IPS DF 4.7 (cell line): ENCODE results near the gene USP49.
A peak's percentile ranks its signal among the peaks of the same experiment; 100 is the strongest.

Experiments
- DNase-seq: peaks from one replicate; pipeline ENCODE4 v3.0.0-alpha.2; 2013; ENCODE audit warnings: low spot score; ENCODE audit errors: extremely low read depth

Gene USP49

GRCh38 chr6:41877051-41877680 is 18.0 kb downstream of the USP49 start:
- no peak for DNase-seq

- no peak for DNase-seq
Measured at GRCh38 chr6:41874741-41875140, 20.4 kb downstream of the USP49 start.

- no peak for DNase-seq
Measured at GRCh38 chr6:41872147-41872546, 23.0 kb downstream of the USP49 start.

- DNase-seq = no peak
Measured at GRCh38 chr6:41871691-41872090, 23.5 kb downstream of the USP49 start.

GRCh38 chr6:41859356-41859755 is 35.8 kb downstream of the USP49 start:
- no peak for DNase-seq

- DNase-seq = no peak
Measured at GRCh38 chr6:41858703-41859102, 36.5 kb downstream of the USP49 start.

- DNase-seq = no peak
Measured at GRCh38 chr6:41850861-41851260, 44.3 kb downstream of the USP49 start.

- DNase-seq = peak; percentile 36
Measured at GRCh38 chr6:41846666-41847237, 48.4 kb downstream of the USP49 start.

GRCh38 chr6:41843178-41843577 is 52.0 kb downstream of the USP49 start:
- no peak for DNase-seq

GRCh38 chr6:41840326-41840725 is 54.8 kb downstream of the USP49 start:
- no peak for DNase-seq

- DNase-seq = no peak
Measured at GRCh38 chr6:41836660-41837052, 58.5 kb downstream of the USP49 start.

- DNase-seq = no peak
Measured at GRCh38 chr6:41836022-41836659, 59.0 kb downstream of the USP49 start.

GRCh38 chr6:41832263-41832662 is 62.9 kb downstream of the USP49 start:
- no peak for DNase-seq

- DNase-seq = no peak
Measured at GRCh38 chr6:41826343-41827022, 68.7 kb downstream of the USP49 start.

- DNase-seq = no peak
Measured at GRCh38 chr6:41824571-41825569, 70.3 kb downstream of the USP49 start.

GRCh38 chr6:41823178-41823577 is 72.0 kb downstream of the USP49 start:
- DNase-seq = no peak

- DNase-seq = no peak
Measured at GRCh38 chr6:41822021-41822420, 73.2 kb downstream of the USP49 start.

- no peak for DNase-seq
Measured at GRCh38 chr6:41821266-41821665, 73.9 kb downstream of the USP49 start.

- no peak for DNase-seq
Measured at GRCh38 chr6:41818271-41819054, 76.7 kb downstream of the USP49 start.

- DNase-seq = no peak
Measured at GRCh38 chr6:41815587-41815986, 79.6 kb downstream of the USP49 start.
